Gastrocnemius medialis (tissue), 4 donors: Measurements from ENCODE around the gene HOXA7. TPM values are rescaled to one million over a fixed set of nuclear protein-coding genes. Genes with fewer than 3 reads are reported as not detected.

Experiments used
- ATAC-seq, 2 donors: fragments of 150-250 bp; one replicate each; pipeline ENCODE4 v1.9.1; 2016
- DNase-seq, 2 donors: peaks; one replicate each; pipeline ENCODE4 v3.0.0-alpha.2; 2019
- H3K27ac ChIP-seq, 4 donors: fragments of 200-600 bp; sonication (generic); 1 replicate in 1 of 4; 2 replicates in 3 of 4; pipeline ENCODE4 v1.5.1; 2016 to 2018; ENCODE audit warnings: mild to moderate bottlenecking in 2 of 4, moderate library complexity in 1 of 4
- H3K27me3 ChIP-seq, 3 donors: fragments of 200-600 bp; sonication (generic) in 2 of 3; 1 replicate in 1 of 3; 2 replicates in 2 of 3; pipeline versions ENCODE4 v1.5.1 to v1.6.0; 2016 to 2019; ENCODE audit warnings: mild to moderate bottlenecking in 1 of 3, moderate library complexity in 1 of 3
- H3K36me3 ChIP-seq, 2 donors: fragments of 200-600 bp; sonication (generic) in 1 of 2; one replicate each; pipeline ENCODE4 v1.5.1; 2017 to 2018
- H3K4me1 ChIP-seq, 2 donors: fragments of 200-600 bp; sonication (generic) in 1 of 2; one replicate each; pipeline ENCODE4 v1.5.1; 2016 to 2017; ENCODE audit warnings: mild to moderate bottlenecking in 2 of 2
- H3K4me3 ChIP-seq, 4 donors: fragments of 200-600 bp; sonication (generic) in 3 of 4; 1 replicate in 1 of 4; 2 replicates in 3 of 4; pipeline ENCODE4 v1.5.1; 2016 to 2019; ENCODE audit warnings: mild to moderate bottlenecking in 2 of 4
- H3K9me3 ChIP-seq, 3 donors: fragments of 200-600 bp; sonication (generic) in 2 of 3; 1 replicate in 1 of 3; 2 replicates in 2 of 3; pipeline ENCODE4 v1.5.1; 2016 to 2019
- POLR2A ChIP-seq, 2 donors: fragments of 450-650 bp; IDR thresholded peaks; one replicate each; pipeline ENCODE4 v1.6.1; 2017; ENCODE audit warnings: antibody characterized with exemption in 2 of 2, mild to moderate bottlenecking in 2 of 2, moderate library complexity in 2 of 2
- in situ Hi-C, 4 donors: fragments of 200-750 bp; cut with MboI; loops; one replicate each; pipeline versions ENCODE4 v1.15.0 to v1.8.0; 2017; ENCODE audit warnings: low sequenced_read_pairs in 4 of 4
- intact Hi-C: fragments of 100-400 bp; cut with DNase I; formaldehyde crosslinking; loops from one replicate; pipeline ENCODE4 v1.15.1; 2023; ENCODE audit warnings: low total_unique reads
- total RNA-seq, 4 donors: library from RNA; depleted of rRNA; stranded (reverse); fragments of >200 nt; gene quantifications; one replicate each; pipeline versions ENCODE4 v1.1.0 to v1.2.3, GENCODE V29; 2016
- TF ChIP-seq, protein P1 (sequence below), 5 experiments: fragments of 450-650 bp in 3 of 5; fragments of 200-600 bp in 2 of 5; sonication (generic) in 2 of 5; IDR thresholded peaks in 4 of 5; conservative IDR thresholded peaks in 1 of 5; 1 replicate in 4 of 5; 2 replicates in 1 of 5; pipeline ENCODE4 v1.5.1; 2016 to 2019; ENCODE audit warnings: antibody characterized with exemption in 5 of 5, mild to moderate bottlenecking in 3 of 5, moderate library complexity in 3 of 5

HOXA7 gene
- total RNA-seq, 4 donors from 2014 or later, result 5.3 to 12.8 (median 8.6) TPM

DNA sequence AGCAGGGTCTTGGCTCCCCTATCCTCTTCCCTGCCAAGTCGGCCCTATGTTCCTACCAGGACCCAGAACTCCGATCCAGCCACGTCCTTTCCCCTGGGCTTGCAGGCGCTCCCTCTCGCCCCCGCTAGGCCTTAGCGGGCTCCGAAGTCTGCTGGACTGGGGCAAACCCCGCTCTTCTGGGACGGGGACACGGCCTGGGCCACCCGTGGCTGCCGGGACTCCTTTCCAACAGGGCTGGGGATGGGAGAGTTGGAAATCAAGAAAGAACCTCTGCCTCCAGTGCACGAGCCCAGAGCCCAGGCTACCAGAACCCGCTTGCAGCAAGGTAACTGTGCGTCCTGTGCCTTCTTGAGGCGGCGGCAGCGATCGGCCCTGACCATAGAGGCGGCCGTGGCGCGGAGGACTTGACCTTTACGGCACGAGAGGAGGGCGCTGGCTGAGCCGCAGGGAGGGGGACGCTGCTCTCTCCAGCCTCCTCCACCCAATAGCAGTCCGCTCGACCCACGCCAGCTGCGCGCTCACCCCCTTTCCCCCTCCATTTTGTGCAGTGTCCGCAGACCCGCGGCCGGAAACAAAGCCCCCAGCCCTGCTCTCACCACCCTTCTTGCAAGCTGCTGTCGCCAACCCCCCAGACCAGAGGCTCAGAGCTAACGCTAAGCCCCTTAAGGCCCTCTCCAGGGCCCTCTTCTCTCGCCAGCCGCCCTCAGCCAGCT lies 35.5 kb upstream of the HOXA7 start:
- DNase-seq, result peak in 1 of 2 donors; percentile 82
- peak; percentile 56 to 68 for TF ChIP-seq POLR2A (IDR thresholded peaks at IDR 0.05)
- TF ChIP-seq, protein P1, sequence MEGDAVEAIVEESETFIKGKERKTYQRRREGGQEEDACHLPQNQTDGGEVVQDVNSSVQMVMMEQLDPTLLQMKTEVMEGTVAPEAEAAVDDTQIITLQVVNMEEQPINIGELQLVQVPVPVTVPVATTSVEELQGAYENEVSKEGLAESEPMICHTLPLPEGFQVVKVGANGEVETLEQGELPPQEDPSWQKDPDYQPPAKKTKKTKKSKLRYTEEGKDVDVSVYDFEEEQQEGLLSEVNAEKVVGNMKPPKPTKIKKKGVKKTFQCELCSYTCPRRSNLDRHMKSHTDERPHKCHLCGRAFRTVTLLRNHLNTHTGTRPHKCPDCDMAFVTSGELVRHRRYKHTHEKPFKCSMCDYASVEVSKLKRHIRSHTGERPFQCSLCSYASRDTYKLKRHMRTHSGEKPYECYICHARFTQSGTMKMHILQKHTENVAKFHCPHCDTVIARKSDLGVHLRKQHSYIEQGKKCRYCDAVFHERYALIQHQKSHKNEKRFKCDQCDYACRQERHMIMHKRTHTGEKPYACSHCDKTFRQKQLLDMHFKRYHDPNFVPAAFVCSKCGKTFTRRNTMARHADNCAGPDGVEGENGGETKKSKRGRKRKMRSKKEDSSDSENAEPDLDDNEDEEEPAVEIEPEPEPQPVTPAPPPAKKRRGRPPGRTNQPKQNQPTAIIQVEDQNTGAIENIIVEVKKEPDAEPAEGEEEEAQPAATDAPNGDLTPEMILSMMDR (IDR thresholded peaks at IDR 0.05 in 4 of 5, conservative IDR thresholded peaks at IDR 0.05 in 1 of 5), result no peak
- peak; percentile 23 to 28 for ATAC-seq
- Histone ChIP-seq H3K9me3 (no peaks in the 10 kb centered on the region), H3K36me3 (no peaks in the 10 kb centered on the region), H3K4me1 (peaks cover 14 to 51% of the 10 kb centered on the region in 2 donors), H3K27ac (peak overlapping the region; percentile 90 to 99 (median 95)), H3K4me3 (peak overlapping the region; percentile 52 to 63 (median 58)), H3K27me3 (peaks cover 0 to 17% (median 6%) of the 10 kb centered on the region in 3 donors)
- in situ Hi-C loops, result loop anchor here (10.0 to 25.0 kb wide), 7 partner anchors 473 to 1430 kb away; partner anchors contain the start of genes CREB5 (in 1 of the 4) and HIBADH (in 1 of the 4)
- intact Hi-C loops, result loop anchor here (5.0 kb wide), 2 partner anchors 550 to 910 kb away; partner anchors contain the start of gene TAX1BP1

DNA sequence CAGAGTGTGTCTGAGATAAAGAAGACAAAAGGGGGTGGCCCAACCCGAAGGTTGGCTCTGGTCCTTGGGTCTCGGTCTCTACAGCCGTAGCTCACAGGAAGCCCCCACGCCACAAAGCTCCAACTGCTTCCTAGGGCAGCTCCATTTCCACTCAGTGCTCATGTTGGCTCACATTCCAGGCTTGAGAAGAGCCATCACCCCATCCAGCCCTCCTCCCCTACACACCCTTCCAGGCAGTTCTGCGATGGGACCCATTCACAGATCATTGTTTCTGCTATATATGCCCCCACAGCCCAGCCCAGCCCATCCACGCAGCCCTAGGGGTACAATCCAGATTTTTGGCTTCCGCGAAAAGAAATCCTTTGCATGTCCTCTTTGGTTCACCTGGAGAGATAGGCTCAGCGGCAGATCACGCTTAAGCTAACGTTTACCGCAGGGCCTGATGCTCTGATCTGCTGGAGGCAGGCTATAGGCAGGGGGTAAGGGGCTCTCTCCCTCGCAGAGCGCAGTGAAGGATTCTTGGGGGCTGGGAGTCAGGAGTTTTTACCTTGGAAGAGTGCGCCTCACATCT lies 34.8 kb upstream of the HOXA7 start:
- Histone ChIP-seq H3K4me1 (peaks cover 14 to 46% of the 10 kb centered on the region in 2 donors), H3K27ac (peak overlapping the region; percentile 90 to 99 (median 95)), H3K36me3 (no peaks in the 10 kb centered on the region), H3K9me3 (no peaks in the 10 kb centered on the region), H3K4me3 (peak overlapping the region; percentile 52 to 63 (median 58)), H3K27me3 (peaks cover 0 to 15% (median 6%) of the 10 kb centered on the region in 3 donors)
- ATAC-seq, result no peak
- in situ Hi-C loops, result loop anchor here (10.0 to 25.0 kb wide), 7 partner anchors 474 to 1429 kb away; partner anchors contain the start of genes CREB5 (in 1 of the 4) and HIBADH (in 1 of the 4)
- intact Hi-C loops, result loop anchor here (5.0 kb wide), 2 partner anchors 551 to 911 kb away; partner anchors contain the start of gene TAX1BP1
- no peak for TF ChIP-seq POLR2A (IDR thresholded peaks at IDR 0.05)
- TF ChIP-seq, protein P1 (IDR thresholded peaks at IDR 0.05 in 4 of 5, conservative IDR thresholded peaks at IDR 0.05 in 1 of 5), result no peak
- DNase-seq, result no peak

DNA sequence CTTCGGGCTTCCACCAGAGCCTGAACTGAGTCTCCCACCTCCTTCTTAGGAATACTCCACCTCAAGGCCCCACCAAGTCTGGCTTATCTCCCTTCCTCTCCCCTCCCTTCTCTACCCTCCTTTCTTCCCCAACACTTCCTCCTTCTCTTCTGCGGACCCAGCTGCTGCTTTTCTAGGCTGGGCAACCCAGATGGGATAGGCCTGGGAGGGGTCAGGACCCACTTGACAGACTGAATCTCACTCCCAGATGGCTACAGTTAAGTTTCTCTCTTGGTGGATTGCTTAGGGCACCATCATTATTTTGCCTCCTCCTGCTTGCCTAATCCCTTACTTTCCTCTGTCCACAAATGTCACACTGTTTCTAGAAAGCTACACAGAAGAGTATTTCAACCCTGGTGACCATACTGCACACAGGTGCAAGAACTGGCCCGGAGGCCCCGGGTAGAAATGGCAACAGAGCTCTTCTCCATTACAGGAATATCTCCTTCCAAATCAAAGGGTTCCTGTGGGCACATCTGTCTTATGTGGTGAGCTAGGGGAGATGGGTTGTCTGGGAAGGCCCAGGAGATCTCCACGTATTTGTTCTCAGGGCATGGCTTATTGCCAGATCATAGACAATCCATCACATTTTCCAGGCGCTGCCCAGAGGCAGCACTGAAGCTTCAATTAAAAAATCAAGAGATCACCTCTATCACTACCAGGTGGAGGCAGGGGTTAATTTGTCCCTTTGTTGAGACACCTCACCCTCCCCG lies 33.7 kb upstream of the HOXA7 start:
- no peak for TF ChIP-seq POLR2A (IDR thresholded peaks at IDR 0.05)
- TF ChIP-seq, protein P1 (IDR thresholded peaks at IDR 0.05 in 4 of 5, conservative IDR thresholded peaks at IDR 0.05 in 1 of 5), result no peak
- no peaks in the 10 kb centered on the region for H3K9me3 ChIP-seq
- H3K27ac ChIP-seq, result peak overlapping the region; percentile 90 to 99 (median 95)
- DNase-seq (peak in 1 of 2 donors; percentile 57), ATAC-seq (peak in 1 of 2 donors; percentile 3)
- in situ Hi-C loops, result loop anchor here (10.0 to 25.0 kb wide), 8 partner anchors 475 to 1428 kb away; partner anchors contain the start of genes CREB5 (in 1 of the 4) and HIBADH (in 1 of the 4)
- H3K4me3 ChIP-seq, result peak overlapping the region in 1 of 4 donors; percentile 63
- H3K27me3 ChIP-seq, result peaks cover 0 to 11% (median 6%) of the 10 kb centered on the region in 3 donors
- intact Hi-C loops, result loop anchor here (5.0 to 10.0 kb wide), 4 partner anchors 552 to 1435 kb away; partner anchors contain the start of genes CREB5 and TAX1BP1
- H3K36me3 ChIP-seq, result no peaks in the 10 kb centered on the region
- peaks cover 14 to 49% of the 10 kb centered on the region in 2 donors for H3K4me1 ChIP-seq
